GM19468 (cell line): ENCODE data around the gene LDHAL6B.
"Not testable (repeated sequence)": the region's sequence is repeated elsewhere in the genome, so short reads cannot be mapped to it uniquely, and the experiment has no call there.

Experiments
- ATAC-seq: cut with Tn5 transposase; IDR thresholded peaks from one replicate; pipeline ENCODE4 v1.9.1; 2021; ENCODE audit warnings: mild to moderate bottlenecking, moderate library complexity, moderate number of reproducible peaks; ENCODE audit not compliant: unreplicated experiment; ENCODE audit errors: extremely low read depth

The LDHAL6B gene

GRCh38 chr15:59206623-59207183 is at the start of gene LDHAL6B:
Gene LDHAL6B (plus strand): TSS chr15:59206843. CDS start chr15:59206941, 98 bp downstream.
- no peak for ATAC-seq

GRCh38 chr15:59157396-59157795 is 49.2 kb upstream of the LDHAL6B start:
- ATAC-seq = no peak

- ATAC-seq = no peak
Observed at GRCh38 chr15:59157840-59158700, 48.6 kb upstream of the LDHAL6B start.

GRCh38 chr15:59158701-59159034 is 48.0 kb upstream of the LDHAL6B start:
- ATAC-seq = no peak

- no peak for ATAC-seq
Observed at GRCh38 chr15:59159210-59159609, 47.4 kb upstream of the LDHAL6B start.

- ATAC-seq = no peak
Observed at GRCh38 chr15:59160880-59161593, 45.6 kb upstream of the LDHAL6B start.

GRCh38 chr15:59162080-59162479 is 44.6 kb upstream of the LDHAL6B start:
- ATAC-seq = not testable (repeated sequence)

- ATAC-seq = no peak
Observed at GRCh38 chr15:59165726-59166125, 40.9 kb upstream of the LDHAL6B start.

- no peak for ATAC-seq
Observed at GRCh38 chr15:59166166-59166565, 40.5 kb upstream of the LDHAL6B start.

- ATAC-seq = no peak
Observed at GRCh38 chr15:59166601-59167265, 39.9 kb upstream of the LDHAL6B start.

GRCh38 chr15:59168536-59168935 is 38.1 kb upstream of the LDHAL6B start:
- ATAC-seq = no peak

- ATAC-seq = no peak
Observed at GRCh38 chr15:59169251-59169708, 37.4 kb upstream of the LDHAL6B start.

- no peak for ATAC-seq
Observed at GRCh38 chr15:59170295-59171066, 36.2 kb upstream of the LDHAL6B start.

GRCh38 chr15:59171067-59171397 is 35.6 kb upstream of the LDHAL6B start:
- no peak for ATAC-seq

- ATAC-seq = no peak
Observed at GRCh38 chr15:59172289-59172901, 34.2 kb upstream of the LDHAL6B start.

- no peak for ATAC-seq
Observed at GRCh38 chr15:59173194-59173593, 33.4 kb upstream of the LDHAL6B start.

- no peak for ATAC-seq
Observed at GRCh38 chr15:59174151-59174834, 32.4 kb upstream of the LDHAL6B start.

GRCh38 chr15:59174835-59175831 is 31.5 kb upstream of the LDHAL6B start:
- ATAC-seq = no peak
